Small intestine (tissue), 4 donors: ENCODE data around the gene MDN1. TPM values are rescaled to one million over a fixed set of nuclear protein-coding genes. Genes with fewer than 3 reads are reported as not detected.

Experiments
- polyA plus RNA-seq, 4 donors: library from polyadenylated mRNA; stranded (reverse) in 3 of 4; unstranded in 1 of 4; fragments of 200-250 nt in 3 of 4; fragments of 120-200 nt in 1 of 4; gene quantifications; one replicate each; pipeline versions ENCODE4 v1.2.1 to v1.2.3, GENCODE V29; 2013
- donor health status: healthy with polysubstance abuse.
- donor health status: Bipolar disorder and iron deficiency.
- donor health status: healthy.

Gene MDN1
- polyA plus RNA-seq, 4 donors, result 8.6 to 24.0 (median 15.3) TPM

Other genes with a start within 250 kb of the MDN1 start
- gene LYRM2, start 181.0 kb downstream of the MDN1 start, polyA plus RNA-seq, result 10 to 100 TPM in 3 of 4 donors, 1 to 10 TPM in 1; 8.3 to 41.8 (median 22.0) TPM
- 10 to 100 TPM in 1 of 4 donors, 1 to 10 TPM in 3; 1.4 to 13.6 (median 4.0) TPM for gene CASP8AP2, start 10.1 kb upstream of the MDN1 start, polyA plus RNA-seq
- not detected for gene GJA10, start 74.7 kb upstream of the MDN1 start, polyA plus RNA-seq